ENCODE results near the gene TYSND1.
"Not testable (repeated sequence)": the region's sequence is repeated elsewhere in the genome, so short reads cannot be mapped to it uniquely, and the experiment has no call there.

TYSND1 gene

GRCh38 chr10:70119623-70120022, 26.9 kb downstream of the TYSND1 start:
- Histone ChIP-seq H3K9ac (ENCODE audit: low read depth, low read length) (no peak overlapping the region), H3K9me3 (ENCODE audit: control insufficient read depth, insufficient read depth, low read length) (no peaks in the 10 kb centered on the region; the same call in 1 of the 2 replicates), H3K4me1 (ENCODE audit: insufficient read depth, low read length) (no peaks in the 10 kb centered on the region), H3K36me3 (ENCODE audit: insufficient read depth, low read length) (no peaks in the 10 kb centered on the region; the same call in 1 of the 2 replicates)

DNA sequence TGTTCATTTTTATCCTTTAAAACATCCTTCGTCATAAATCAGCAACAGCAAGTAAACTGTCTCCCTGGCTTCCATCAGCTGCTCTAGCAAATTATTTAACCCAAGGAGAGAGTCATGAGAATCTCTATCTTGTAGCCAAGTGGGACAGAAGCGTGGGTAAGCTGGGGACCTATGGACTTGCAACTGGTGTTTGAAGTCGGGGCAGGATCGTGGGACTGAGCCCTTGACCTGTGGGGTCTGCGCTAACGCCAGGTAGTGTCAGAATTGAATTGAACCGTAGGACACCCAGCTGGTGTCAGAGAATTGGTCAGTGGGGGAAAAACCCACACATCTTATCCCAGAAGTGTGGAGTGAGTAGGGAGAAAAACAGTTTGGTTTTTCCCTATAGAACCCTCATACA, 27.3 kb downstream of the TYSND1 start:
- Histone ChIP-seq H3K4me1 (ENCODE audit: insufficient read depth, low read length) (no peaks in the 10 kb centered on the region), H3K36me3 (ENCODE audit: insufficient read depth, low read length) (no peaks in the 10 kb centered on the region; the same call in 1 of the 2 replicates), H3K9me3 (ENCODE audit: control insufficient read depth, insufficient read depth, low read length) (no peaks in the 10 kb centered on the region), H3K9ac (ENCODE audit: low read depth, low read length) (no peak overlapping the region)

GRCh38 chr10:70118196-70118595, 28.3 kb downstream of the TYSND1 start:
- Histone ChIP-seq H3K4me1 (ENCODE audit: insufficient read depth, low read length) (no peaks in the 10 kb centered on the region), H3K9me3 (ENCODE audit: control insufficient read depth, insufficient read depth, low read length) (no peaks in the 10 kb centered on the region), H3K36me3 (ENCODE audit: insufficient read depth, low read length) (no peaks in the 10 kb centered on the region; the same call in 1 of the 2 replicates), H3K9ac (ENCODE audit: low read depth, low read length) (no peak overlapping the region)

GRCh38 chr10:70117646-70118045, 28.9 kb downstream of the TYSND1 start:
- Histone ChIP-seq H3K36me3 (ENCODE audit: insufficient read depth, low read length) (no peaks in the 10 kb centered on the region; the same call in 1 of the 2 replicates), H3K9me3 (ENCODE audit: control insufficient read depth, insufficient read depth, low read length) (no peaks in the 10 kb centered on the region), H3K9ac (ENCODE audit: low read depth, low read length) (no peak overlapping the region), H3K4me1 (ENCODE audit: insufficient read depth, low read length) (no peaks in the 10 kb centered on the region)

- no peaks in the 10 kb centered on the region for H3K9me3 ChIP-seq (ENCODE audit: control insufficient read depth, insufficient read depth, low read length)
- no peaks in the 10 kb centered on the region for H3K4me1 ChIP-seq (ENCODE audit: insufficient read depth, low read length)
- H3K36me3 ChIP-seq (ENCODE audit: insufficient read depth, low read length), result no peaks in the 10 kb centered on the region; the same call in 1 of the 2 replicates
- H3K9ac ChIP-seq (ENCODE audit: low read depth, low read length), result no peak overlapping the region
These were observed 30.4 kb downstream of the TYSND1 start for GRCh38 chr10:70115948-70116682.

DNA sequence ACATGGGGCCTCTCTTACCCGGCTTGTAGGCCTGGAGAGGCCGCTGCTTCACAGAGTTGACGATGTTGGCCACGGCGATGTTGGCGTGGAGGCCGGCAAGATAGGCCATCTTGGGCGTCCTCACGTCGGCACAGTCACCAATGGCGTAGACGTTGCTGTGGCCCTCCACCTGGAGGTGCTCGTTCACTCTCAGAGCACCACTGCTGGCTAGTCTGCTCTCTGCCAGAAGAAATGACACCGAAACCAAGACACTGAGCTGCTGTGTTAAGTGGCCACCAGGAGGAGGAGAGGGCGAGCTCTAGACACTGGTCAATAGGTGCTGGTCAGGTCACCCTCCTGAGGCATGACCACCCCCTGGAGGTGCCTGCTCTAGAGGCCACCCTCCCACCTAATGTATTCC, 31.6 kb downstream of the TYSND1 start:
- no peaks in the 10 kb centered on the region for H3K4me1 ChIP-seq (ENCODE audit: insufficient read depth, low read length)
- no peaks in the 10 kb centered on the region for H3K9me3 ChIP-seq (ENCODE audit: control insufficient read depth, insufficient read depth, low read length)
- no peaks in the 10 kb centered on the region; the same call in 1 of the 2 replicates for H3K36me3 ChIP-seq (ENCODE audit: insufficient read depth, low read length)
- H3K9ac ChIP-seq (ENCODE audit: low read depth, low read length), result no peak overlapping the region

DNA sequence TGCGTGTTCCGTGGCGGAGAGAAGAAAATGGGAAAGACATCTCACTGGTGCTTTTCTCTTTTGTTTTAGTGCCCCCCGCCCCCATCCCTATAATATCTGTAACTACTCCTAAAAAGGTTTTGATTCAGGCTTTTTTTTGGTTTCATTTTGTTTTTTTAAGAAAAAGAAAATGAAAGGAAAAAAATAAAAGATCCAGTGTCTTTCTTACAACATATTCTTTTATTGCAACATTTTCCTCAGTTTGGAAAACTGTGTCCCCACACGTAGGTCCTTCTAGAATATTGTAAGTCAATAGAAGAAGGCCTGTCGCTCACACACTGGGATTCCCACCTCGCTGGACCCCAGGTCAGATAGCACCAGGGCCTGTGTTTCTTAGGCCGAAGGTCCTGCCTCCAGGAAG, 34.4 kb downstream of the TYSND1 start:
- Histone ChIP-seq H3K9ac (ENCODE audit: low read depth, low read length) (no peak overlapping the region), H3K36me3 (ENCODE audit: insufficient read depth, low read length) (no peaks in the 10 kb centered on the region), H3K9me3 (ENCODE audit: control insufficient read depth, insufficient read depth, low read length) (no peaks in the 10 kb centered on the region), H3K4me1 (ENCODE audit: insufficient read depth, low read length) (no peaks in the 10 kb centered on the region)

DNA sequence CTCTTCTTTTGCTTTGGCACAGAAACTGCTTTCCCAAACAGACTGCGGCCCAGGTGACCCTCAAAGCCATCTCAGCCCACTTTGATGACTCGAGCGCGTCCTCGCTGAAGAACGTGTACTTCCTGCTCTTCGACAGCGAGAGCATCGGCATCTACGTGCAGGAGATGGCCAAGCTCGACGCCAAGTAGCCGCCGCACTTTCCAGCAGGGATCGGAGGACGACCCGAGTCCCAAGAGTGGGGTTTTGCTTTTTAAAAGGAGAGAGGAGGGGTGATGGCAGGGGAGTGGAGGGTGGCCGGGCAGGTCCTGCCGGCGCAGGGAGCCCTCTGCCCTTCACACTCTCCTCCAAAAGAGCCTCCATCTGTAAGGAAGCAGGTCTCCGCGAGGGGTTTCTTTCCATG, 35.0 kb downstream of the TYSND1 start:
- no peak overlapping the region for H3K9ac ChIP-seq (ENCODE audit: low read depth, low read length)
- no peaks in the 10 kb centered on the region for H3K36me3 ChIP-seq (ENCODE audit: insufficient read depth, low read length)
- no peaks in the 10 kb centered on the region for H3K9me3 ChIP-seq (ENCODE audit: control insufficient read depth, insufficient read depth, low read length)

DNA sequence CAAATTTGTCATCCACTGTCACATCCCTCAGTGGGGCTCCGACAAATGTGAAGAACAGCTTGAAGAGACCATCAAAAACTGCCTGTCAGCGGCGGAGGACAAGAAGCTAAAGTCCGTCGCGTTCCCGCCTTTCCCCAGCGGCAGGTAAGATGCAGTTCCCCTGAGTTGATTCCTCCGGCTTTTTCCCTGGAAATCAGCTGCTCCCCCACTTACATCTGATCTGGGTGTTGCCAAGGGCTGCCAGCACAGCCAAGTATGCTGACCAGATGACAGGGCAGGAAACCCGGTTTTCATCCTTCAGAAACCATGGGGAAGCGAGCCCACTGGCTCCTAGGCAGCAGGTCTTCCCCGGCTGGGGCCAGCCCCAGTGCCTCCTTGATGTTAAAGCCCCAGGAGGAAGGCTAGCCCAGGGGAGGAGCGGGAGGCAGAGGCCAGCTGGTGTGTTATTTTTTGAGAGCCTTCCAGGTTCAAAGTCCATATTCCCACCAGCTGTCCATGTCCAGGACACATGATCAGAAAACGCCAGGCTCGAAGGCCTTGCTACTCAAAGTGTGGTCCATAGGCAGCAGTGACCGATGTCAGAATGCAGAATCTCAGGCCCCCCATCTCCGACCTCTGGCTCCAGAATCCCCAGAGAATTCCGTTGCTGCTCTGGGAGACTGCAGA, 37.3 kb downstream of the TYSND1 start:
- Histone ChIP-seq H3K9ac (ENCODE audit: low read depth, low read length) (no peak overlapping the region), H3K9me3 (ENCODE audit: control insufficient read depth, insufficient read depth, low read length) (no peaks in the 10 kb centered on the region), H3K4me1 (ENCODE audit: insufficient read depth, low read length) (no peaks in the 10 kb centered on the region), H3K36me3 (ENCODE audit: insufficient read depth, low read length) (0 out of 2 replicates have a peak, but pooled peaks cover 2% of the 10 kb centered on the region)

More for the DNA sequence above, 35.0 kb downstream of the TYSND1 start:
- no peaks in the 10 kb centered on the region for H3K4me1 ChIP-seq (ENCODE audit: insufficient read depth, low read length)

GRCh38 chr10:70106958-70107791, 39.3 kb downstream of the TYSND1 start:
- H3K36me3 ChIP-seq (ENCODE audit: insufficient read depth, low read length), result 0 out of 2 replicates have a peak, but pooled peaks cover 2% of the 10 kb centered on the region
- no peaks in the 10 kb centered on the region for H3K9me3 ChIP-seq (ENCODE audit: control insufficient read depth, insufficient read depth, low read length)

GRCh38 chr10:70101668-70102067, 44.8 kb downstream of the TYSND1 start:
- Histone ChIP-seq H3K9ac (ENCODE audit: low read depth, low read length) (no peak overlapping the region), H3K36me3 (ENCODE audit: insufficient read depth, low read length) (peaks cover 2% of the 10 kb centered on the region; the same call in 1 of the 2 replicates), H3K4me1 (ENCODE audit: insufficient read depth, low read length) (no peaks in the 10 kb centered on the region), H3K9me3 (ENCODE audit: control insufficient read depth, insufficient read depth, low read length) (no peaks in the 10 kb centered on the region)

More at GRCh38 chr10:70106958-70107791, 39.3 kb downstream of the TYSND1 start:
- no peaks in the 10 kb centered on the region for H3K4me1 ChIP-seq (ENCODE audit: insufficient read depth, low read length)
- no peak overlapping the region for H3K9ac ChIP-seq (ENCODE audit: low read depth, low read length)

- not testable (repeated sequence) for H3K36me3 ChIP-seq (ENCODE audit: insufficient read depth, low read length); H3K9ac ChIP-seq (ENCODE audit: low read depth, low read length); H3K4me1 ChIP-seq (ENCODE audit: insufficient read depth, low read length); H3K9me3 ChIP-seq (ENCODE audit: control insufficient read depth, insufficient read depth, low read length)
These were observed 45.4 kb downstream of the TYSND1 start for GRCh38 chr10:70101068-70101562.

DNA sequence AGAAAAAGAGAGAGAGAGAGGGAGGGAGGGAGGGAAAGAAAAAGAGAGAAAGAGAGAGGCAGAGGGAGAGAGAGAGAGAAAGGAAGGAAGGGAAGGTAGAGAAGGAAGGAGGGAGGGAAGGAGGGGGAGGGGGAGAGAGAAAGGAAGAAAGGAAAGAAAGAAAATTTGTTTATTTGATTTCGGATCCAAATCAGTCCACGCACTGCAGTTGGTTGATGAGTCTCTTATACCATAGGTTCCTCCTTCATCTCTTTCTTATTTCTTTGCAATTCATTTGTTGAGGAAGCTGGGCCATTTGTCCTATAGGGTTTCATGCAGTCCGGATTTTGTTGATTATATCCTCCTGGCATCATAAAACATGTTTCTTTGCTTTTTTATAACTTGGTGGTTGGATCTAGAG, 48.2 kb downstream of the TYSND1 start:
- Histone ChIP-seq H3K4me1 (ENCODE audit: insufficient read depth, low read length) (no peaks in the 10 kb centered on the region), H3K9me3 (ENCODE audit: control insufficient read depth, insufficient read depth, low read length) (no peaks in the 10 kb centered on the region), H3K36me3 (ENCODE audit: insufficient read depth, low read length) (peaks cover 4% of the 10 kb centered on the region; the same call in 1 of the 2 replicates), H3K9ac (ENCODE audit: low read depth, low read length) (no peak overlapping the region)

DNA sequence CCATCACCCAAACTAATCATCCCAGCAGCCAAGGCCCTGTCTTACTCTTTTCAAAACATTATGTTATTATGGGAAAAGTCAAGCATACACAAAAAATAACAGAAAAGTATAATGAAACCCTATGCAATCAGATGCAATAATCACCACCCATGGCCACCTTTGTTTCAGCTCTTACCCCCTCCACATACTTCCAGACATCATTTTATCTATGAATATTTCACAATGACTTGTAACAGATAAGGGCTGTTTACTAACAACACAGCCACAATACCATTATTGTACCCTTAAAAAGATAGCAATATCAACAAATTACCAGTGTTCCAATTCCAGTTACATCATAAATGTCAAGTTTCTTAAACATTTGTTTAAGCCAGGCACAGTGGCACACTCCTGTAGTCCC, 49.0 kb downstream of the TYSND1 start:
- H3K9me3 ChIP-seq (ENCODE audit: control insufficient read depth, insufficient read depth, low read length), result no peaks in the 10 kb centered on the region
- peaks cover 4% of the 10 kb centered on the region; the same call in 1 of the 2 replicates for H3K36me3 ChIP-seq (ENCODE audit: insufficient read depth, low read length)
- no peaks in the 10 kb centered on the region for H3K4me1 ChIP-seq (ENCODE audit: insufficient read depth, low read length)
- no peak overlapping the region for H3K9ac ChIP-seq (ENCODE audit: low read depth, low read length)
